Gastroesophageal sphincter (tissue), 4 donors: ENCODE data around the gene MYCBP2. TPM values are rescaled to one million over a fixed set of nuclear protein-coding genes. Genes with fewer than 3 reads are reported as not detected.

ENCODE experiments used
- ATAC-seq: fragments of 150-250 bp; one replicate; pipeline ENCODE4 v1.9.1; 2016; ENCODE audit warnings: mild to moderate bottlenecking, moderate library complexity
- H3K27ac ChIP-seq, 4 donors: fragments of 200-600 bp; sonication (generic) in 3 of 4; 1 replicate in 3 of 4; 2 replicates in 1 of 4; pipeline ENCODE4 v1.5.1; 2016 to 2019
- H3K27me3 ChIP-seq: fragments of 200-600 bp; sonication (generic); one replicate; pipeline ENCODE4 v1.5.1; 2019
- H3K36me3 ChIP-seq, 2 donors: fragments of 200-600 bp; sonication (generic); one replicate each; pipeline ENCODE4 v1.5.1; 2019; ENCODE audit warnings: control low read depth in 1 of 2
- H3K4me1 ChIP-seq, 3 donors: fragments of 200-600 bp; sonication (generic); 1 replicate in 2 of 3; 2 replicates in 1 of 3; pipeline ENCODE4 v1.5.1; 2016 to 2019; ENCODE audit warnings: control low read depth in 2 of 3
- H3K4me3 ChIP-seq, 2 donors: fragments of 200-600 bp; sonication (generic); one replicate each; pipeline ENCODE4 v1.5.1; 2019; ENCODE audit warnings: mild to moderate bottlenecking in 1 of 2, moderate library complexity in 1 of 2
- H3K9me3 ChIP-seq, 3 donors: fragments of 200-600 bp; sonication (generic); one replicate each; pipeline ENCODE4 v1.5.1; 2017 to 2019; ENCODE audit warnings: control low read depth in 2 of 3
- CTCF ChIP-seq, 4 experiments: fragments of 200-600 bp in 2 of 4; fragments of 450-650 bp in 2 of 4; sonication (generic) in 1 of 4; IDR thresholded peaks; one replicate each; pipeline ENCODE4 v1.5.1; 2017 to 2019; ENCODE audit warnings: antibody characterized with exemption in 4 of 4, mild to moderate bottlenecking in 2 of 4, moderate library complexity in 2 of 4
- EP300 ChIP-seq: sonication (generic); formaldehyde crosslinking; IDR thresholded peaks from one replicate; pipeline ENCODE4 v1.6.1; 2017; ENCODE audit warnings: antibody characterized with exemption, mild to moderate bottlenecking
- POLR2A ChIP-seq, 2 donors: fragments of 450-650 bp; IDR thresholded peaks; one replicate each; pipeline ENCODE4 v1.6.1; 2017; ENCODE audit warnings: antibody characterized with exemption in 2 of 2, mild to moderate bottlenecking in 2 of 2, moderate library complexity in 1 of 2
- POLR2AphosphoS5 ChIP-seq: sonication (generic); formaldehyde crosslinking; IDR thresholded peaks from one replicate; pipeline ENCODE4 v1.6.1; 2017; ENCODE audit warnings: antibody characterized with exemption
- WGBS, 2 donors: methylation state at CpG; one replicate each; pipeline ENCODE4 v1.1.5; 2018; ENCODE audit warnings: low coverage in 1 of 2; 5-methylcytosine and 5-hydroxymethylcytosine counted together
- total RNA-seq, 4 donors: library from RNA; depleted of rRNA; stranded (reverse); fragments of >200 nt; gene quantifications; one replicate each; pipeline ENCODE4 v1.1.0, GENCODE V29; 2016

The MYCBP2 gene
- 100 to 1,000 TPM; 116 to 148 (median 119) TPM for total RNA-seq

GRCh38 chr13:77326905-77327604 lies at the start of gene MYCBP2:
TSS of gene MYCBP2 (minus strand) at chr13:77327094. CDS start at chr13:77326775, 319 bp downstream.
- H3K27ac ChIP-seq, result peak within 1 kb of the TSS; percentile 71 to 94 (median 92)
- 0 to 4% methylated on average over 7 to 8 of the region's 35 CpGs for WGBS, 2 donors
- H3K36me3 ChIP-seq, result no peaks in the 10 kb centered on the region
- no peaks in the 10 kb centered on the region for H3K9me3 ChIP-seq
- H3K4me3 ChIP-seq, result peak within 1 kb of the TSS; percentile 80 to 92
- peaks cover 2 to 61% (median 3%) of the 10 kb centered on the region in 3 donors for H3K4me1 ChIP-seq
- ATAC-seq, result peak; percentile 97
- TF ChIP-seq POLR2A (IDR thresholded peaks at IDR 0.05), result peak; percentile 92 to 94
- TF ChIP-seq POLR2AphosphoS5, result peak; percentile 98
- no peak for TF ChIP-seq CTCF (IDR thresholded peaks at IDR 0.05)
- H3K27me3 ChIP-seq, result no peaks in the 10 kb centered on the region

DNA sequence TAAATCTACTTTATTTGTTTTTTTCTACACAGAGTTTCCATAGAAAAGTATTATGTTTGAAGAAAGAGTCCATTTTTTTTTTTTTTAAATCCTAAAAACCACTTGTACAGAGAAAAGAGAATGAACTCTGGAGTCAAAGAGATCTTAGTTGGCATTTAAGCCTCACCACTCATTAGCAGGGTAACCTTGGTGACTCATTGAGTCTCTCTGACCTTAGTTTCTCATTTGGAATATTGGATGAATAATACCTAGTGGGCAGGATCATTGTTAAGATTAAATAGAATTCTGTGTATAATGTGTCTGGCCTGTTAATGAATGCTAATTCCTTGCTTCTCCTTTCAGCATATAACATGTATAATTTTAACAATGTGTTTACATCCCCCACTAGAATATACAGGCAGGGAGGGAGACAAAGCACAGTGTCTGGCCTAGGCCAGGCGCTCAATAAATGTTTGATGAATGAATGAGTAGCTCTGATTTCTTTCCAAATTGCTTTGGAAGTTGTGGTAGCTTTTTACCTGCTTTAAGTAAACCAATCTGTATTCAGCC lies 48.7 kb upstream of the MYCBP2 start:
- H3K4me3 ChIP-seq, result no peak overlapping the region
- no peaks in the 10 kb centered on the region for H3K36me3 ChIP-seq
- WGBS, 2 donors, result 83 to 90% methylated on average over 1 of the region's 1 CpG
- no peak for ATAC-seq
- no peaks in the 10 kb centered on the region for H3K9me3 ChIP-seq
- H3K27ac ChIP-seq, result no peak overlapping the region
- no peaks in the 10 kb centered on the region for H3K27me3 ChIP-seq
- TF ChIP-seq POLR2A (IDR thresholded peaks at IDR 0.05) (no peak), CTCF (IDR thresholded peaks at IDR 0.05) (no peak), POLR2AphosphoS5 (no peak), EP300 (no peak)
- no peaks in the 10 kb centered on the region for H3K4me1 ChIP-seq

DNA sequence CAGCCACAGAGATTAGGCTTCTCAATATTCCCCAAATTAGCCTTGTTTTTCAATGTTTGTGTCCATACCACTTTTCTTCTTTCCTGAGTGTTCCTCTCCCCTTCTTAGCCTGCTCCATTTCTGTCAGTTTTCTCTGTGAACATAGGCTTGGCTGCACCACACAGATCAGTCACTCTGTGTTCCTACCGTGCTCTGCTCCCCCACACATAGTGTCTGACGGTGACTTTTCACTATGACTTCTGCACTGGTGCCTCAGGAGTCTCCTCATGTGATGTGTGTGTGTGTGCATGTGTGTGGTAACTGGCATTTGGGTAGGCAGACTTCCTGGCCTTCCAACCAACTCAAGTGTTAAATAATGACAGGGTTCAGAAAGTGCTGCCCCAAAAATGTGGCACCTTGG lies 47.9 kb upstream of the MYCBP2 start:
- ATAC-seq, result no peak
- H3K4me3 ChIP-seq, result no peak overlapping the region
- no peak for TF ChIP-seq POLR2A (IDR thresholded peaks at IDR 0.05)
- TF ChIP-seq POLR2AphosphoS5, result no peak
- no peak for TF ChIP-seq CTCF (IDR thresholded peaks at IDR 0.05)
- H3K36me3 ChIP-seq, result no peaks in the 10 kb centered on the region
- no peaks in the 10 kb centered on the region for H3K27me3 ChIP-seq
- H3K4me1 ChIP-seq, result no peaks in the 10 kb centered on the region
- 32% methylated on average over 2 of the region's 2 CpGs; no CpG with 5 or more reads in 1 of the 2 donors for WGBS, 2 donors
- H3K9me3 ChIP-seq, result no peaks in the 10 kb centered on the region
- H3K27ac ChIP-seq, result no peak overlapping the region

GRCh38 chr13:77374339-77374738 lies 47.4 kb upstream of the MYCBP2 start:
- TF ChIP-seq POLR2AphosphoS5 (no peak), POLR2A (IDR thresholded peaks at IDR 0.05) (no peak), EP300 (no peak), CTCF (IDR thresholded peaks at IDR 0.05) (no peak)
- no peak overlapping the region for H3K27ac ChIP-seq
- no peaks in the 10 kb centered on the region for H3K36me3 ChIP-seq
- H3K9me3 ChIP-seq, result no peaks in the 10 kb centered on the region
- no peaks in the 10 kb centered on the region for H3K27me3 ChIP-seq
- no peak overlapping the region for H3K4me3 ChIP-seq
- WGBS, 2 donors, result 60% methylated on average over 1 of the region's 1 CpG
- ATAC-seq, result no peak
- H3K4me1 ChIP-seq, result no peaks in the 10 kb centered on the region

DNA sequence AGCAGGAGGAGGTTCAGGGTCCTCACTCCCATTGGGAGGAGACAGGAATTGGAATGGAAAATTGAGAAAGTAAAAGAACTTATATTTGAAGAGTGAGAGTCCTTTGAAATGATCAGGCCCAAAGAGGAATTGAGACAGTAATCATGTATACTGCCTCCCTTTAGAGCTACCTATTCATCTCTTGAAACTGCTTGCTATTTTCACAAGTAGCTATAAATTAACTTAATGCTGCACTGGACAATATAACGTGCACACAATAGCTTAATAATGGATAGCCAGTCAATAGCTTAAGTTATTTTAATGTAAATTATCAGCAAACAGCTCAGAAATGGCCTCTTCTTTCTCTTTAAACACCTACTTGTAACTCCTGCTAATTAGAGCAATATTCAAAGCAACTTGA lies 46.6 kb upstream of the MYCBP2 start:
- WGBS, 2 donors, result 80 to 93% methylated on average over 1 of the region's 1 CpG
- Histone ChIP-seq H3K9me3 (no peaks in the 10 kb centered on the region), H3K4me1 (no peaks in the 10 kb centered on the region), H3K36me3 (no peaks in the 10 kb centered on the region), H3K4me3 (no peak overlapping the region), H3K27me3 (no peaks in the 10 kb centered on the region), H3K27ac (no peak overlapping the region)
- no peak for TF ChIP-seq POLR2AphosphoS5
- TF ChIP-seq POLR2A (IDR thresholded peaks at IDR 0.05), result no peak
- TF ChIP-seq CTCF (IDR thresholded peaks at IDR 0.05), result no peak
- no peak for TF ChIP-seq EP300
- ATAC-seq, result no peak
